Ascending aorta (tissue), 2 donors: ENCODE data around the gene C9orf57. TPM values are rescaled to one million over a fixed set of nuclear protein-coding genes. Genes with fewer than 3 reads are reported as not detected.

Experiments
- DNase-seq, 2 donors: peaks; one replicate each; pipeline ENCODE4 v3.0.0-alpha.2; 2019; ENCODE audit warnings: low spot score in 2 of 2
- H3K27ac ChIP-seq, 2 donors: fragments of 200-600 bp; sonication (generic); one replicate each; pipeline ENCODE4 v1.5.1; 2016 to 2017; ENCODE audit warnings: mild to moderate bottlenecking in 1 of 2
- H3K27me3 ChIP-seq: fragments of 200-600 bp; sonication (generic); one replicate; pipeline ENCODE4 v1.5.1; 2017
- H3K36me3 ChIP-seq, 2 donors: fragments of 200-600 bp; sonication (generic); one replicate each; pipeline ENCODE4 v1.5.1; 2016
- H3K4me1 ChIP-seq, 2 donors: fragments of 200-600 bp; sonication (generic); one replicate each; pipeline ENCODE4 v1.5.1; 2016 to 2017; ENCODE audit warnings: mild to moderate bottlenecking in 1 of 2
- H3K4me3 ChIP-seq, 2 donors: fragments of 200-600 bp; sonication (generic); one replicate each; pipeline ENCODE4 v1.5.1; 2016 to 2017; ENCODE audit warnings: mild to moderate bottlenecking in 1 of 2
- H3K9me3 ChIP-seq, 2 donors: fragments of 200-600 bp; sonication (generic); one replicate each; pipeline ENCODE4 v1.5.1; 2016
- intact Hi-C: fragments of 100-400 bp; cut with DNase I; formaldehyde crosslinking; loops from one replicate; pipeline ENCODE4 v1.15.1; 2023
- total RNA-seq: library from RNA; depleted of rRNA; stranded (reverse); fragments of >200 nt; gene quantifications from one replicate; pipeline ENCODE4 v1.1.0, GENCODE V29; 2016
- TF ChIP-seq, protein P1 (sequence below), 3 experiments: fragments of 200-600 bp in 2 of 3; fragments of 450-650 bp in 1 of 3; sonication (generic) in 2 of 3; IDR thresholded peaks; one replicate each; pipeline ENCODE4 v1.5.1; 2016 to 2019; ENCODE audit warnings: antibody characterized with exemption in 3 of 3, mild to moderate bottlenecking in 1 of 3, moderate library complexity in 1 of 3

Gene C9orf57
- total RNA-seq, 1 donor from 2014 or later = not detected

DNA sequence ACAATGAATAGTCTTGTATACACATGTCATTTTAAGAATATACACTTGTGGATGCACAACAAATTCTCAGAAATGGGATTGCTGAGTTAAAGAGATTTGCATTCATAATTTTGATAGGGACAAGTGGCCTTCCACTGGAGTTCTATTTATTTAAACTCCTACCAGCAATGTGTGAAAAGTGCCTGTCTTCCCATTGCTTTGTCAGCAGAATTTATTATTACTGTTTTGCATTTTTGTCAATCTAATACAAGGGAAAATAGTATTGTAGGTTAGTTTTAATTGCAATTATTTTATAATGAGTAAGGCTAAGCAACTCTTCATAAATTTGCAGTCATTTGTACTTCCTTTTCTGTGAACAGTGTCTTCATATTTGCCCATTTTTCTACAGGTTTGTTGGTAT, 55.0 kb downstream of the C9orf57 start:
- intact Hi-C loops = no loop called here
- TF ChIP-seq, protein P1, sequence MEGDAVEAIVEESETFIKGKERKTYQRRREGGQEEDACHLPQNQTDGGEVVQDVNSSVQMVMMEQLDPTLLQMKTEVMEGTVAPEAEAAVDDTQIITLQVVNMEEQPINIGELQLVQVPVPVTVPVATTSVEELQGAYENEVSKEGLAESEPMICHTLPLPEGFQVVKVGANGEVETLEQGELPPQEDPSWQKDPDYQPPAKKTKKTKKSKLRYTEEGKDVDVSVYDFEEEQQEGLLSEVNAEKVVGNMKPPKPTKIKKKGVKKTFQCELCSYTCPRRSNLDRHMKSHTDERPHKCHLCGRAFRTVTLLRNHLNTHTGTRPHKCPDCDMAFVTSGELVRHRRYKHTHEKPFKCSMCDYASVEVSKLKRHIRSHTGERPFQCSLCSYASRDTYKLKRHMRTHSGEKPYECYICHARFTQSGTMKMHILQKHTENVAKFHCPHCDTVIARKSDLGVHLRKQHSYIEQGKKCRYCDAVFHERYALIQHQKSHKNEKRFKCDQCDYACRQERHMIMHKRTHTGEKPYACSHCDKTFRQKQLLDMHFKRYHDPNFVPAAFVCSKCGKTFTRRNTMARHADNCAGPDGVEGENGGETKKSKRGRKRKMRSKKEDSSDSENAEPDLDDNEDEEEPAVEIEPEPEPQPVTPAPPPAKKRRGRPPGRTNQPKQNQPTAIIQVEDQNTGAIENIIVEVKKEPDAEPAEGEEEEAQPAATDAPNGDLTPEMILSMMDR (IDR thresholded peaks at IDR 0.05) = no peak

More for the DNA sequence above, 55.0 kb downstream of the C9orf57 start:
- DNase-seq = no peak
- Histone ChIP-seq H3K27ac (no peak overlapping the region), H3K27me3 (no peaks in the 10 kb centered on the region), H3K9me3 (no peaks in the 10 kb centered on the region), H3K4me1 (no peaks in the 10 kb centered on the region), H3K36me3 (no peaks in the 10 kb centered on the region), H3K4me3 (no peak overlapping the region)

Other genes starting within 250 kb of the C9orf57 start
- 20.5 TPM for gene ABHD17B, start 149.4 kb downstream of the C9orf57 start, total RNA-seq
- gene C9orf85, start 149.0 kb downstream of the C9orf57 start, total RNA-seq = 2.6 TPM
- not detected for gene GDA, start 88.8 kb upstream of the C9orf57 start, total RNA-seq